Bronchial epithelial cell (primary cell): ENCODE measurements around the gene SMURF1. TPM values are rescaled to one million over a fixed set of nuclear protein-coding genes. Genes with fewer than 3 reads are reported as not detected.

Experiments used
- DNase-seq: peaks from one replicate; pipeline ENCODE4 v3.0.0-alpha.2; 2010; ENCODE audit warnings: low read depth
- FAIRE-seq: peaks from 2 replicates; lab custom pipeline; 2011; peaks lifted over from hg19 to GRCh38; lab: Jason Lieb, UNC
- H3K27me3 ChIP-seq: 2 replicates; pipeline ENCODE4 v1.5.1; 2011; ENCODE audit warnings: low read length; ENCODE audit not compliant: control insufficient read depth, insufficient read depth
- H3K36me3 ChIP-seq: 2 replicates; pipeline ENCODE4 v1.5.1; 2011; ENCODE audit warnings: low read length; ENCODE audit not compliant: control insufficient read depth, insufficient read depth
- H3K4me3 ChIP-seq: 2 replicates; pipeline ENCODE4 v1.5.1; 2011; ENCODE audit warnings: mild to moderate bottlenecking, low read depth, low read length, control low read depth
- total RNA-seq: library from RNA; depleted of rRNA; stranded (reverse); fragments of >200 nt; gene quantifications from 2 replicates; pipeline ENCODE4 v1.2.1, GENCODE V29; 2014
- TF ChIP-seq, protein P1 (sequence below): IDR thresholded peaks from 2 replicates; pipeline ENCODE4 v1.5.1; 2011; ENCODE audit warnings: mild to moderate bottlenecking, moderate library complexity, low read length, control low read depth, inconsistent platforms; ENCODE audit not compliant: insufficient read depth, severe bottlenecking

Gene SMURF1
- total RNA-seq, 1 donor from 2014 or later = 42.4 TPM

DNA sequence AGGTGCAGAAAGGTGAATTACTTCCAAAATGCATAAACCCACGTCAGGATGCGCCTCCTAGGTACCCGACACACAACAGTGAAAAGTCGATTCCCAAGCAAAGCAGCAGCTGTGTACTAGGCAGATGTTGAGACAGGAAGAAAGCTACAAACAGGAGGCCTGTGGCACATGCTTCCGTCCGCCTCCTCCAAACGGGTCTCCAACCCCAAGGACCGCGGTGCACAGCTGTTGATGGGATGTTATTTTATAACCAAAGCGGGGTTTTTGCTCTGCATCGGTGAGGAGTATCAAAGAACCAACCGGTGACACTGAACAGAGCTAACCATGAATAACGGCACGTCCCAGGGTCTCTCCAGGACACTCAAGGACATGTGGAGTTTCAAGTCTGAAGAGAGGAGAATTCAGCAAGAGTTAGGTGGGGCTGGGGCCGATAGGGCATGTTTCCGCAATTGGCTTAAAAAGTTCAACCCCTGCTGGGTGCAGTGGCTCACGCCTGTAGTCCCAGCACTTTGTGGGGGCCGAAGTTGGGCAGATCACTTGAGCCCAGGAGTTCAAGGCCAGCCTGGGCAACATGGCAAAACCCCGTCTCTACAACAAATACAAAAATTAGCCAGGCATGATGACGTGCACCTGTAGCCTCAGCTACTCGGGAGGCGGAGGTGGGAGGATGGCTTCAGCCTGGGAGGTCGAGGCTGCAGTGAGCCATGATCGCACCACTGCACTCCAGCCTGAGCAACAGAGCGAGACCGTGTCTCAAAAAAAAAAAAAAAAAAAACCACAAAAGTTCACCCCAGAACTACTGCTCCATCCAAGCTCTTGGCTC, 108.0 kb downstream of the SMURF1 start:
- TF ChIP-seq, protein P1, sequence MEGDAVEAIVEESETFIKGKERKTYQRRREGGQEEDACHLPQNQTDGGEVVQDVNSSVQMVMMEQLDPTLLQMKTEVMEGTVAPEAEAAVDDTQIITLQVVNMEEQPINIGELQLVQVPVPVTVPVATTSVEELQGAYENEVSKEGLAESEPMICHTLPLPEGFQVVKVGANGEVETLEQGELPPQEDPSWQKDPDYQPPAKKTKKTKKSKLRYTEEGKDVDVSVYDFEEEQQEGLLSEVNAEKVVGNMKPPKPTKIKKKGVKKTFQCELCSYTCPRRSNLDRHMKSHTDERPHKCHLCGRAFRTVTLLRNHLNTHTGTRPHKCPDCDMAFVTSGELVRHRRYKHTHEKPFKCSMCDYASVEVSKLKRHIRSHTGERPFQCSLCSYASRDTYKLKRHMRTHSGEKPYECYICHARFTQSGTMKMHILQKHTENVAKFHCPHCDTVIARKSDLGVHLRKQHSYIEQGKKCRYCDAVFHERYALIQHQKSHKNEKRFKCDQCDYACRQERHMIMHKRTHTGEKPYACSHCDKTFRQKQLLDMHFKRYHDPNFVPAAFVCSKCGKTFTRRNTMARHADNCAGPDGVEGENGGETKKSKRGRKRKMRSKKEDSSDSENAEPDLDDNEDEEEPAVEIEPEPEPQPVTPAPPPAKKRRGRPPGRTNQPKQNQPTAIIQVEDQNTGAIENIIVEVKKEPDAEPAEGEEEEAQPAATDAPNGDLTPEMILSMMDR = no peak
- no peak overlapping the region for H3K4me3 ChIP-seq
- no peak for DNase-seq
- H3K27me3 ChIP-seq = no peaks in the 10 kb centered on the region
- no peak for FAIRE-seq
- H3K36me3 ChIP-seq = peaks cover 67% of the 10 kb centered on the region

- no peak for DNase-seq
- FAIRE-seq = no peak
- TF ChIP-seq, protein P1 = no peak
- H3K27me3 ChIP-seq = no peaks in the 10 kb centered on the region
- H3K36me3 ChIP-seq = peaks cover 66% of the 10 kb centered on the region
- no peak overlapping the region for H3K4me3 ChIP-seq
Measured at GRCh38 chr7:99034932-99035722, 108.8 kb downstream of the SMURF1 start.

DNA sequence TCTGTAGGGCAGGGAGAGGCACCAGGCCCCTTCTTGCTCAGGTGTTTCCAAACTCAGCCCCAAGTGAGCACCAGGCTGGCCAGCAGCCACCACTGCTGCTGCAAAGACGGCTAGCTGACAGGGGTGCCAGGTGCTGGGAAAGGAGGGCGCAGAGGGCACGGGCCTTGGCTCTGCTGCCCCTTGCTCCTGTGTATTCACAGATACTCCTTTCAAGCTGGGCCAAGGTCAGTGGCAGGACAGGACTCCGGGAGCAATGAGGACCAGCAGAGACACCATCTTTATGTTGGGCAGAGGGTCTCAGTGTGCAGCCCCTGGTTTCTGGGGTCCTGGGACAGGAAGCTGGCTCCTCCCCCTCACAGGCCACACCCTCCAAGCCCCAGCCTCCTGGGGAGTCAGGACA, 110.1 kb downstream of the SMURF1 start:
- FAIRE-seq (no peak), DNase-seq (no peak)
- peaks cover 70% of the 10 kb centered on the region for H3K36me3 ChIP-seq
- no peaks in the 10 kb centered on the region for H3K27me3 ChIP-seq
- TF ChIP-seq, protein P1 = no peak
- no peak overlapping the region for H3K4me3 ChIP-seq

- no peak for DNase-seq
- no peaks in the 10 kb centered on the region for H3K27me3 ChIP-seq
- TF ChIP-seq, protein P1 = no peak
- no peak overlapping the region for H3K4me3 ChIP-seq
- no peak for FAIRE-seq
- H3K36me3 ChIP-seq = peaks cover 61% of the 10 kb centered on the region
Measured at GRCh38 chr7:99032928-99033327, 111.0 kb downstream of the SMURF1 start.

DNA sequence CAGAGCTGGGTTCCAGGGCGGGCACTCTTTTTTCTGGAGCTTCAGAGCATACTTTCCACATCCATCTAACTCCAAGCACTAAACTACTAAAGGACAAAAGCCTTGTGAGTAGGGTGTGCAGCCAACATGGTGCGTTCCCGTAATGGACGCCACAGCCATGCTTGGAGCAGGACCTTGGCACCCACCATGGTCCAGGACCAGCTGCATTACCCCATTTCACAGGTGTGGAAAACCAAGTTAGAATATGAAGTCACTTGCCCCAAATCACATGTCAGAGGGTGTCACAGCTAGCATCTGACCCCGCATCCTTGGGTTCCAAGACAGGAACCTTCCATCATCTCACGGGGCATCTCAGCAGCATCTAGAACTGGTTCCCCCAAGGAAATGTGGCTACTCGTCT, 112.4 kb downstream of the SMURF1 start:
- FAIRE-seq (no peak), DNase-seq (no peak)
- Histone ChIP-seq H3K4me3 (no peak overlapping the region), H3K27me3 (no peaks in the 10 kb centered on the region), H3K36me3 (peaks cover 49% of the 10 kb centered on the region)
- TF ChIP-seq, protein P1 = no peak
